RPMI8226 (cell line): Measurements from ENCODE around the gene CYP4V2.
"Not testable (repeated sequence)": the region's sequence is repeated elsewhere in the genome, so short reads cannot be mapped to it uniquely, and the experiment has no call there.

Source experiments
- DNase-seq: peaks from one replicate; pipeline ENCODE4 v3.0.0-alpha.2; 2015

Gene CYP4V2

DNA sequence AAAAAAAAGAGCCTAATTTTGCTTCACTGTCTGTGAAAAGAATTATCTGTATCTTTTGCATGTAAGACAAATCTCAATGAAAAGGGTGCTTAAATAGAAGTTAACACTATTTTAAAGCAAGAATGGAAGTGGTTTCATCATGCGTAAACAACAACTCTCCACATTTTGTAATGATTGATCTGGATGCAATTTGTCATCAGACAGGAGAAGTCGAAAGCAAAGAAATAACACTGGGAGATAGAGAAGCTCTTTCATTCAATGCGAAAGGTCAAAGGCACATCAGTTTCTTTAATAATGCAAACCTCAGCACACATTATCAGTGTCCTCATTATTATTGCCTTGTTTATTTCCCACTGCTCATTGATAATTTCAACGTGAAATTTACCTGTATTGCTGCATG is 44.8 kb downstream of the CYP4V2 start:
- DNase-seq, result no peak

DNA sequence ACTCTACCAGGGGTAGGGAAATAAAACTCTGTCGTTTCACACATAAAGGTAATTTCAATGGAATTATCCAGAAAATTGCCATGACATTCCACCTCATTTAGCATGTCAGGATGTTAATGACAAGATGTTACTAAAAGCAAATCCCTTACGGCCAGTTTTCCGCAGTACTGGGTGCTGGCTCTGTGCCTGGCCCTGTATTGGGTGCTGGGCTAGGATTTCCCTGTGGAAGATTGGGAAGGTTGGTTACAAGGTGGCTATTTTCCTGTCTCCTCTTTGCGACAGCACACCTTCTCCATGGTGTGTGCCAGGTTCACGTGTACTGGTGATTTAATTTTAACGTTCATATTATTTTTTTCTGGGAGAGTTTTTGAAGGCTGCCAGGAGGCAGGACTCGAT is 49.1 kb downstream of the CYP4V2 start:
- no peak for DNase-seq

DNA sequence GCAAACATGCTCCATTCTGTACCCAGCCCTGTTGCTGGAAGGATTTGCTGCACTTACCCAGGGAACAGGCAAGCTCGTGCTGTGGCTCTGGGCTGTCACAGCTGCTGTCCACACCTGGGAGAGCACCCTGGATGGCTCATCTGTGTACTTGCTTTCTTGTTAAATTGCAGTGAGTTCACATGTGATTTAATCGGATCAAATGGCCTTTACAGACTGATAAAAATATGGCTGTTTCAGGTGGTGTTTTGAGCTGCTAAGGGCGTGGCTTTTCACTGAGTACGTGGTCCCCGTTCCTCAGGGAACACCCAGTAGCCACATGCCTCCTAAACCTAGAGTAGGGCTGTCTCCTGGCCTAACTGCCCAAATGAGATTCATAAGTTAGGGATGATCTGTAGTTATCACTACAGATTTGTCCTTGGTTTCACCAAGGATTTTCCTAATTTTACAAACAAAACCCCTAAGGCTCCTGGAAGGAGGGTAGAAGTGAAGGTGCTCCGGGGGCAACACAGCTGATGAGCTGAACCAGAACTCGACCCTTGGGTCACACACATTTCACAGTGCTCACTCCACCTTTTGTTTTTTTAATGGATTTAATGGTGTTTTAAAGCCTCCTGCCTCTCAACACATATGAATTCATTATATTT is 49.6 kb downstream of the CYP4V2 start:
- DNase-seq, result no peak

DNA sequence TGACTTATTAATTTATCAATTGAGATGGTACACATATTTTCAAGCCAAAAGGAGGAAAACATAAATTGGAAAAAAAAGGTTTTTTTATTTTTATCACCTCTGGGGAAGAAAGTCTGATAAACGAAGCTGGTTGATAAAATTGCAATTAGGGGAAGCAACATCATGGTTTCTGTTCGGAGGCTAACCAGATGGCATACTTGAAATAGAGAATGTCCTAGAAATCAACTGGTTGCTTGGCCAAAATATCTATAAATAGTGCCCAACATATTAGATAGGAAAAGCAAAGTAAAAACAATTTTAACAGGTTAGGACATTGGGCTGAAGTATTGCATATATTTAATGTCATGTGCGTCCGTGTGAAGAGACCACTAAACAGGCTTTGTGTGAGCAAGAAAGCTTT is 50.2 kb downstream of the CYP4V2 start:
- no peak for DNase-seq

DNA sequence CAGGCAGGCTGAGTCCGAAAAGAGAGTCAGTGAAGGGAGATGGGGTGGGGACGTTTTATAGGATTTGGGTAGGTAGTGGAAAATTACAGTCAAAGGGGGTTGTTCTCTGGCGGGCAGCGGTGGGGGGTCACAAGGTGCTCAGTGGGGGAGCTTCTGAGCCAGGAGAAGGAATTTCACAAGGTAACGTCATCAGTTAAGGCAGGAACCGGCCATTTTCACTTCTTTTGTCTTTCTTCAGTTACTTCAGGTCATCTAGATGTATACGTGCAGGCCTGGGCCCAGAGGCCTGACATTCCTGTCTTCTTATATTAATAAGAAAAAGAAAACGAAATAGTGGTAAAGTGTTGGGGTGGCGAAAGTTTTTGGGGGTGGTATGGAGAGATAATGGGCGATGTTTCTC is 50.7 kb downstream of the CYP4V2 start:
- DNase-seq, result not testable (repeated sequence)

DNA sequence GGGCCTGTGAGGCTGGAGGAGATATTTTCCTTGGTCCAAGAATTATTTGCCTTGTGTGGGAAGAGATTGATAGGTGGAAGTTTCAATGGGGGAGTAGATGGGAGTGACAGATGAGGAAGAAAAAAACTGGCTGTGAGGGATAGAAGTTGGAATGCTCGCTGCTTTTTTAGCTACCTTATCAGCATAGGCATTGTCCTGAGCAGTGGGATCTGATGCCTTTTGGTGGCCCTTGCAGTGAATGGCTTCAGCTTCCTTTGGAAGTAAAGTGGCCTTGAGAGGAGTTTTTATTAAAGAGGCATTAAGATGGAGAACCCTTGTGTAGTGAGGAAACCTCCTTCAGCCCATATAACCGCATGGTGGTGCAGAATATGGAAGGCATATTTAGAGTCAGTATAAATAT is 52.0 kb downstream of the CYP4V2 start:
- DNase-seq, result no peak

DNA sequence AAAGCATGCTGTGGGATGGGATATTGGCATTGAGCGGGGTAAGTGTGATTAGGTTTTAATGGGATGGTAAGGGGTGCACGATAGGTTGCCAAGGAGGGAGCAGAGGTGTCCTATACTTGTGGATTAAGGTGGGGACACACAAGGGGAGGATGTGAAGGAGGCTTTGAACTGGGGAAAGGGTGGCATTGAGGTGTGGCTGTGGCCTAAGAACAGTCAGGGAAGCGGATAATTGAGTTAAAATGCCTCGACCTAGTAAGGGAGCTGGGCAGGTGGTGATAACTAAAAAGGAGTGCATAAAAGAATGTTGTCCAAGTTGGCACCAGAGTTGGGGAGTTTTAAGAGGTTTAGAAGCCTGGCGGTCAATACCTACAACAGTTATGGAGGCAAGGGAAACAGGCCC is 53.5 kb downstream of the CYP4V2 start:
- no peak for DNase-seq

DNA sequence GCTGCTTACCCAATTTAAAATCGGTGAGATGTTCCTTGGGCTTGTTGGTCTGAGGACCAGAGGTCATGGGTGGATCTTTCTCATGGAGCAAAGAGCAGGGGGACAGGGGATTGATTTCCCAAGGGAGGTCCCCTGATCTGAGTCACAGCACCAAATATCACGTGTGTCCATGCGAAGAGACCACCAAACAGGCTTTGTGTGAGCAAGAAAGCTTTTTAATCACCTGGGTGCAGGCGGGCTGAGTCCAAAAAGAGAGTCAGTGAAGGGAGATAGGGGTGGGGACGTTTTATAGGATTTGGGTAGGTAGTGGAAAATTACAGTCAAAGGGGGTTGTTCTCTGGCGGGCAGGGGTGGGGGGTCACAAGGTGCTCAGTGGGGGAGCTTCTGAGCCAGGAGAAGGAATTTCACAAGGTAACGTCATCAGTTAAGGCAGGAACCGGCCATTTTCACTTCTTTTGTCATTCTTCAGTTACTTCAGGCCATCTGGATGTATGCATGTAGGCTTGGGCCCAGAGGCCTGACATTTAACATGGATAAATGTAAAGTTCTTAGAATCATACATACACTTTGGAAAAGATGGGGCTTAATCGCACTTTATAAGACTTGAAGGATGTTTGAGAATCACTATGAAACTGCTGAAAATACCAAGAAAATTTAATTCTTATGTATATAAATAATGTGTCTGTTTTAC is 55.8 kb downstream of the CYP4V2 start:
- not testable (repeated sequence) for DNase-seq

DNA sequence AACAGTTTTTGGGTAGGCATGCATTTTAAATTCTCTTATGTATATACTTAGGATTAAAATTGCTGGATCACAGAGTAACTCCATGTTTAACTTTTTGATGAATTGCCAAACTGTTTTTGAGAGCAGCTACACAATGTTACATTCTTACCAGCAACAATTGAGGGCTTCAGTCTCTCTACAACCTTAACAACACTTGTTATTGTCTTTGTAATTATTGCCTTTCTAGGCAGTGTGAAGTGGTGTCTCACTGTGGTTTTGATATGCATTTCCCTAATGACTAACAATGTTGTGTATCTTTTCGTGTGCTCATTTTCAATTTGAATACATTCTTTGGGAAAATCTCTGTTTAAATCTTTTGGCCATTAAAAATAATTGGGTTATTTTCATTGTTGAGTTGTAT is 57.3 kb downstream of the CYP4V2 start:
- DNase-seq, result no peak

DNA sequence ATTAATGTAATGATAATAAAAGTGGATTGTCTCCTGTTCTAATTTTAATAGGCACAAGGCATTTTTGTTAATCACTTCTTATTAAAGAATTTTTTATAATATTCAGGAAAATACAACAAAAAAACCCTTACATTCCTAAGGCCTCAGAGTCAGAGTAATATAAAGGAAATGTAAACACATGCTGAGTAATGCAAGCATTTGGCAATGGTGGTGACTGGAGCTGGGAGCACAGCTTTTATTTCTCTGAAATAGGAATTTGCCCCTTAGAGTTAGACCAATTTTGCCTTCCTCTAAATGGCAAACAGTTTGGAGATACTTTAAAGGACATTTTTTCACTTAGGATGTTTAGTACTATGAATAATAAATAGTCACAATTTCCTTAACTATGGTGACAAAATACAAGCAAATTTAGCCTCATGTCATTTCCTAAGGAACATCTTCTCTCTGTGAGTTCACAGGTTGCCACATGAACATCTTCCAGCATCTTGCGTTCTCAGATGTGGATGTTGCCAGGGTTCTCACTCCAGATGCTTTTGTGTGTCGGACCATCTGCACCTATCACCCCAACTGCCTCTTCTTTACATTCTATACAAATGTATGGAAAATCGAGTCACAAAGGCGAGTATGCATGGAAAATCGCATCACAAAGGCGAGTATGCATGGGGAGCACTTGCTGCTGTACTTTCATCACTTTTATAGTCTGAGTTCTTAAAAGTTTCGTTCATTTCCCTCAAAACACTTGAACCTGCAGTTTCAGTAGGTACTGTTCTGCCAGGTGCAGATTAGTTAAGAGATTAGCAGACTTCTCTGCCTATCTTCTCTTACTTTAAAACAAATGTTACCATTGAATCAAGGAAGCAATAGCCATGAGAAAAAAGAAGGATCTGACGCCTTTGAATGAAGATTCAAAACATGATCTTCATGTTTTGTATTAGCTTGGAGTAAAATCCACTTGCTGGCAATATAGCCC is 58.7 kb downstream of the CYP4V2 start:
- DNase-seq, result no peak

DNA sequence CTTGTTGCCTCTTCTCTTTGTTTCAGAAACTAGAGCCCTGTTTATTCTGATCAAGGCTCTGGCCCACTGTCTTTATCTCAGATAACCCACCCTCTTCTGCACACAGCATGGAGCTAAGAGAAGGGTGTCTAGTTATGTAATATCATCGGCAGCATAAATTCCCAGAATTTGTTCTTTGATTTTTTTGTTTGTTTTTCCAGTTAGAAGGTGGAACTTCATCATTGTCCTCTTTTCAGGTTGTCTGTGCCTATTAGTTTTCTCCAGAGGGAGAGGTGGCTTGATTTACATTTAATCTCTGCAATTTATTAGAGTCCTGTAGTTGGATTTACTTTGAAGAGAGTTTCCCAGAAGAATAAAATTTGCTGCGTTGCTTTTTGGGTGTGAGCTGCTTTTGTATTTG is 59.4 kb downstream of the CYP4V2 start:
- no peak for DNase-seq

DNA sequence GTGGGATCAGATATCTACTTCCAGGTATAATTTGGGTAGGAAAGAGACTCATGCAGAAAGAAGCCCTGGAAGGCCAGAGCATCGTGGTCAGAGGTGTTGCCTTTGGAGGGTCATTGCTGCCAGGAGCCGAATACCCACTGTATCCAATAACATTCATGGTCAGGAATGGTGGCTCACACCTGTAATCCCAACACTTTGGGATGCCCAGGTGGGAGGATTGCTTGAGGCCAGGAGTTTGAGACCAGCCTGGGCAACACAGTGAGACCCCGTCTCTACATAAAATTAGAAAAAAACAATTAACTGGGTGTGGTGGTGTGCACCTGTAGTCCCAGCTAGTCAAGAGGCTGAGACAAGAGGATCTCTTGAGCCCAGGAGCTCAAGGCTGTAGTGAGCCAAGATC is 63.8 kb downstream of the CYP4V2 start:
- DNase-seq, result no peak

DNA sequence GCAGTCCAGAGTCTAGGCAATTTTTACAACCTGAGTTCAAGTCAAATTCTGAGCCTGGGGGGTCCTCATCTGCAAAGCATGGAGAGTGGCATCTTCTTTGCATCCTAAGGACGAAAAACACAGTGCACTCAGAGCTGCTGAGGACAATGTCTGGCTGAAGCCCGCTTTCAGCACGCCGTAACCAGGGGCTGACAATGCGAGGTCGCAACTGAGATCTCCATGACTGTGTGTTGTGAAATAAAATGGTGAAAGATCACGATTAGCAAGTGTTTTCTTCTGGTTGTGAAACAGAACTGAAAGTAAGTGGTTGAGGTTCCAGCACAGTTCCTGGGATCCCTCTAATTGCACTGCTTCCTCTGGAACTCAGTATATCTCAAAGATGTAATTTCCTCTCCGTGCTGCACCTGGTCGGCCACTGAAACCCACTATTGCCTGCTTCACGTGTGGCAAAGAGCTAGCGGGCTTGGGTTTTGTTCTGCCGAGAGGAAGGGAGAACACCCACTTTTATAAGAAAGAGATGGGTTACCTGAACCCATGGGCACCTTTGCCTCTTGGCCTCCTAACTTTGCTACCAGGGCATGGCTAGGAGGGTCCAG is 66.9 kb downstream of the CYP4V2 start:
- peak; percentile 4 for DNase-seq

DNA sequence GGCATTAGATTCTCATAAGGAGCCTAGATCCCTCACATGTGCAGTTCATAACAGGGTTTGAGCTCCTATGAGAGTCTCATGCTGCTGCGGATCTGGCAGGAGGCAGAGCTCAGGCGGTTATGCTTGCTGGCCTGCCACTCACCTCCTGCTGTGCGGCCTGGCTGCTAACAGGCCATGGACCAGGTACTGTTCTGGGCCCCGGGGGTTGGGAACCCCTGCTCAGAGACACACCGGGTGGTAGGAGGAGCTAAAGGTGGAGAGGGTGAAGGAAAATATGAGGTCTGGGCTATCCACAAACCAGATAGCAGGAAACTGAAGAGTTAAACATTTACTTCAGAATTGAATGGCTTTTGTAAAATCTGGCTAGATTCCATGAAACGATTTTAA is 68.7 kb downstream of the CYP4V2 start:
- DNase-seq, result no peak
